Gastrocnemius medialis (tissue), 4 donors: Measurements from ENCODE around the gene ZXDC. TPM values are rescaled to one million over a fixed set of nuclear protein-coding genes. Genes with fewer than 3 reads are reported as not detected.

Experiments used
- ATAC-seq, 2 donors: fragments of 150-250 bp; one replicate each; pipeline ENCODE4 v1.9.1; 2016
- DNase-seq, 2 donors: peaks; one replicate each; pipeline ENCODE4 v3.0.0-alpha.2; 2019
- H3K27ac ChIP-seq, 4 donors: fragments of 200-600 bp; sonication (generic); 1 replicate in 1 of 4; 2 replicates in 3 of 4; pipeline ENCODE4 v1.5.1; 2016 to 2018; ENCODE audit warnings: mild to moderate bottlenecking in 2 of 4, moderate library complexity in 1 of 4
- H3K27me3 ChIP-seq, 3 donors: fragments of 200-600 bp; sonication (generic) in 2 of 3; 1 replicate in 1 of 3; 2 replicates in 2 of 3; pipeline versions ENCODE4 v1.5.1 to v1.6.0; 2016 to 2019; ENCODE audit warnings: mild to moderate bottlenecking in 1 of 3, moderate library complexity in 1 of 3
- H3K36me3 ChIP-seq, 2 donors: fragments of 200-600 bp; sonication (generic) in 1 of 2; one replicate each; pipeline ENCODE4 v1.5.1; 2017 to 2018
- H3K4me1 ChIP-seq, 2 donors: fragments of 200-600 bp; sonication (generic) in 1 of 2; one replicate each; pipeline ENCODE4 v1.5.1; 2016 to 2017; ENCODE audit warnings: mild to moderate bottlenecking in 2 of 2
- H3K4me3 ChIP-seq, 4 donors: fragments of 200-600 bp; sonication (generic) in 3 of 4; 1 replicate in 1 of 4; 2 replicates in 3 of 4; pipeline ENCODE4 v1.5.1; 2016 to 2019; ENCODE audit warnings: mild to moderate bottlenecking in 2 of 4
- H3K9me3 ChIP-seq, 3 donors: fragments of 200-600 bp; sonication (generic) in 2 of 3; 1 replicate in 1 of 3; 2 replicates in 2 of 3; pipeline ENCODE4 v1.5.1; 2016 to 2019
- CTCF ChIP-seq, 5 experiments: fragments of 450-650 bp in 3 of 5; fragments of 200-600 bp in 2 of 5; sonication (generic) in 2 of 5; IDR thresholded peaks in 4 of 5; conservative IDR thresholded peaks in 1 of 5; 1 replicate in 4 of 5; 2 replicates in 1 of 5; pipeline ENCODE4 v1.5.1; 2016 to 2019; ENCODE audit warnings: antibody characterized with exemption in 5 of 5, mild to moderate bottlenecking in 3 of 5, moderate library complexity in 3 of 5
- POLR2A ChIP-seq, 2 donors: fragments of 450-650 bp; IDR thresholded peaks; one replicate each; pipeline ENCODE4 v1.6.1; 2017; ENCODE audit warnings: antibody characterized with exemption in 2 of 2, mild to moderate bottlenecking in 2 of 2, moderate library complexity in 2 of 2
- in situ Hi-C, 4 donors: fragments of 200-750 bp; cut with MboI; loops; one replicate each; pipeline versions ENCODE4 v1.15.0 to v1.8.0; 2017; ENCODE audit warnings: low sequenced_read_pairs in 4 of 4
- intact Hi-C: fragments of 100-400 bp; cut with DNase I; formaldehyde crosslinking; loops from one replicate; pipeline ENCODE4 v1.15.1; 2023; ENCODE audit warnings: low total_unique reads
- total RNA-seq, 4 donors: library from RNA; depleted of rRNA; stranded (reverse); fragments of >200 nt; gene quantifications; one replicate each; pipeline versions ENCODE4 v1.1.0 to v1.2.3, GENCODE V29; 2016

ZXDC gene
- total RNA-seq, 4 donors from 2014 or later: 40.9 to 54.2 (median 45.4) TPM

- Histone ChIP-seq H3K27ac (no peak overlapping the region), H3K36me3 (no peaks in the 10 kb centered on the region), H3K9me3 (no peaks in the 10 kb centered on the region), H3K4me1 (peaks cover 0 to 2% of the 10 kb centered on the region in 2 donors), H3K27me3 (peaks cover 0 to 5% (median 0%) of the 10 kb centered on the region in 3 donors), H3K4me3 (no peak overlapping the region)
- ATAC-seq: no peak
- TF ChIP-seq POLR2A (IDR thresholded peaks at IDR 0.05) (no peak), CTCF (IDR thresholded peaks at IDR 0.05 in 4 of 5, conservative IDR thresholded peaks at IDR 0.05 in 1 of 5) (no peak)
- intact Hi-C loops: no loop called here
- in situ Hi-C loops: loop anchor here (10.0 to 25.0 kb wide), 4 partner anchors 75 to 262 kb away; partner anchors contain the start of gene ZXDC (in 2 of the 4)
- DNase-seq: no peak
Observed at GRCh38 chr3:126399756-126400155, 75.9 kb downstream of the ZXDC start.

- in situ Hi-C loops (loop anchor here (10.0 to 25.0 kb wide), 4 partner anchors 75 to 262 kb away; partner anchors contain the start of gene ZXDC (in 2 of the 4)), intact Hi-C loops (no loop called here)
- Histone ChIP-seq H3K36me3 (no peaks in the 10 kb centered on the region), H3K9me3 (no peaks in the 10 kb centered on the region), H3K27ac (no peak overlapping the region), H3K4me3 (no peak overlapping the region), H3K4me1 (peaks cover 3 to 5% of the 10 kb centered on the region in 2 donors), H3K27me3 (peaks cover 0 to 7% (median under 1%) of the 10 kb centered on the region in 3 donors)
- TF ChIP-seq CTCF (IDR thresholded peaks at IDR 0.05 in 4 of 5, conservative IDR thresholded peaks at IDR 0.05 in 1 of 5) (no peak), POLR2A (IDR thresholded peaks at IDR 0.05) (no peak)
- no peak for DNase-seq
- no peak for ATAC-seq
Observed at GRCh38 chr3:126399351-126399735, 76.3 kb downstream of the ZXDC start.

- Histone ChIP-seq H3K9me3 (no peaks in the 10 kb centered on the region), H3K27me3 (peaks cover 0 to 7% (median 3%) of the 10 kb centered on the region in 3 donors), H3K27ac (no peak overlapping the region), H3K4me3 (no peak overlapping the region), H3K36me3 (no peaks in the 10 kb centered on the region), H3K4me1 (peaks cover 3 to 5% of the 10 kb centered on the region in 2 donors)
- ATAC-seq (no peak), DNase-seq (no peak)
- in situ Hi-C loops: loop anchor here (10.0 to 25.0 kb wide), 4 partner anchors 76 to 261 kb away; partner anchors contain the start of gene ZXDC (in 2 of the 4)
- intact Hi-C loops: no loop called here
- TF ChIP-seq POLR2A (IDR thresholded peaks at IDR 0.05) (no peak), CTCF (IDR thresholded peaks at IDR 0.05 in 4 of 5, conservative IDR thresholded peaks at IDR 0.05 in 1 of 5) (no peak)
Observed at GRCh38 chr3:126398423-126399350, 77.0 kb downstream of the ZXDC start.

GRCh38 chr3:126397610-126398422 is 77.9 kb downstream of the ZXDC start:
- H3K4me1 ChIP-seq: peaks cover 3 to 5% of the 10 kb centered on the region in 2 donors
- H3K4me3 ChIP-seq: no peak overlapping the region
- no peak for TF ChIP-seq CTCF (IDR thresholded peaks at IDR 0.05 in 4 of 5, conservative IDR thresholded peaks at IDR 0.05 in 1 of 5)
- no peaks in the 10 kb centered on the region for H3K36me3 ChIP-seq
- no peaks in the 10 kb centered on the region for H3K9me3 ChIP-seq
- ATAC-seq: no peak
- in situ Hi-C loops (loop anchor here (10.0 to 25.0 kb wide), 4 partner anchors 77 to 261 kb away; partner anchors contain the start of gene ZXDC (in 2 of the 4)), intact Hi-C loops (no loop called here)
- peaks cover 0 to 7% (median 3%) of the 10 kb centered on the region in 3 donors for H3K27me3 ChIP-seq
- H3K27ac ChIP-seq: no peak overlapping the region
- no peak for DNase-seq
